Effector CD4-positive, alpha-beta T cell (primary cell): Measurements from ENCODE around the gene GRHL3.

Experiments used
- DNase-seq: peaks from one replicate; pipeline ENCODE4 v3.0.0-alpha.2; 2020

GRHL3 gene

GRCh38 chr1:24344090-24344742 is 25.1 kb downstream of the GRHL3 start:
- no peak for DNase-seq

GRCh38 chr1:24345334-24345733 is 26.2 kb downstream of the GRHL3 start:
- DNase-seq = no peak

- DNase-seq = no peak
Observed at GRCh38 chr1:24347159-24347934, 28.2 kb downstream of the GRHL3 start.

GRCh38 chr1:24348196-24348595 is 29.0 kb downstream of the GRHL3 start:
- no peak for DNase-seq

- DNase-seq = no peak
Observed at GRCh38 chr1:24349891-24350290, 30.7 kb downstream of the GRHL3 start.

GRCh38 chr1:24351247-24351646 is 32.1 kb downstream of the GRHL3 start:
- no peak for DNase-seq

- no peak for DNase-seq
Observed at GRCh38 chr1:24351918-24352627, 32.9 kb downstream of the GRHL3 start.

GRCh38 chr1:24353292-24353891 is 34.2 kb downstream of the GRHL3 start:
- no peak for DNase-seq

GRCh38 chr1:24355466-24355865 is 36.3 kb downstream of the GRHL3 start:
- no peak for DNase-seq

GRCh38 chr1:24357038-24357437 is 37.9 kb downstream of the GRHL3 start:
- DNase-seq = no peak

GRCh38 chr1:24360681-24361080 is 41.5 kb downstream of the GRHL3 start:
- DNase-seq = no peak

GRCh38 chr1:24361811-24362210 is 42.7 kb downstream of the GRHL3 start:
- no peak for DNase-seq

GRCh38 chr1:24362396-24362795 is 43.2 kb downstream of the GRHL3 start:
- no peak for DNase-seq

GRCh38 chr1:24362982-24363614 is 43.9 kb downstream of the GRHL3 start:
- no peak for DNase-seq

GRCh38 chr1:24363994-24364393 is 44.8 kb downstream of the GRHL3 start:
- no peak for DNase-seq

- DNase-seq = no peak
Observed at GRCh38 chr1:24364605-24364974, 45.4 kb downstream of the GRHL3 start.

- no peak for DNase-seq
Observed at GRCh38 chr1:24364975-24365678, 46.0 kb downstream of the GRHL3 start.

GRCh38 chr1:24366707-24367106 is 47.5 kb downstream of the GRHL3 start:
- DNase-seq = no peak

GRCh38 chr1:24369199-24369598 is 50.0 kb downstream of the GRHL3 start:
- DNase-seq = no peak

GRCh38 chr1:24369801-24370200 is 50.6 kb downstream of the GRHL3 start:
- DNase-seq = no peak

- no peak for DNase-seq
Observed at GRCh38 chr1:24373044-24373443, 53.9 kb downstream of the GRHL3 start.

GRCh38 chr1:24373710-24374109 is 54.6 kb downstream of the GRHL3 start:
- no peak for DNase-seq
